Right hindlimb (tissue), 1 donor: ENCODE results near the gene SMURF1.

ENCODE experiments used
- DNase-seq: peaks from one replicate; pipeline ENCODE4 v3.0.0-alpha.2; 2018

SMURF1 gene

DNA sequence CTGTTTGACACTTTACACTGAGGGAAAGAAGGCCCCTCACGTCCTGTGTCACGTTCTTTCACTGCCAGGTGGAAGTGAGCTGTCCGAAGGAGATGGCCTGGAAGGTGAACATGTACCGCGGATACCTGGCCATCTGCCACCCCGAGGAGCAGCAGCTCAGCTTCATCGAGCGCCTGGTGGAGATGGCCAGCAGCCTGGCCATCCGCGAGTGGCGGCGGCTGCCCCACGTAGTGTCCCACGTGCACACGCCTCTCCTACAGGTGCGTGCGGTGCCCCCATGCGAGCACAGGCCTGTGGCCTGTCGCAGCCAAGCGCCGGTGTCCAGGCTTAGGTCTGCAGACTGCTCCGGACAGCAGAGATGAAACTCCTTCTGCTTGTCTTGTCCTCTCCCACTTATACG, 162.2 kb downstream of the SMURF1 start:
- no peak for DNase-seq

- DNase-seq = no peak
Measured at GRCh38 chr7:98978672-98979071, 165.2 kb downstream of the SMURF1 start.
